Measurements from ENCODE around the gene ACTR2.

The ACTR2 gene

DNA sequence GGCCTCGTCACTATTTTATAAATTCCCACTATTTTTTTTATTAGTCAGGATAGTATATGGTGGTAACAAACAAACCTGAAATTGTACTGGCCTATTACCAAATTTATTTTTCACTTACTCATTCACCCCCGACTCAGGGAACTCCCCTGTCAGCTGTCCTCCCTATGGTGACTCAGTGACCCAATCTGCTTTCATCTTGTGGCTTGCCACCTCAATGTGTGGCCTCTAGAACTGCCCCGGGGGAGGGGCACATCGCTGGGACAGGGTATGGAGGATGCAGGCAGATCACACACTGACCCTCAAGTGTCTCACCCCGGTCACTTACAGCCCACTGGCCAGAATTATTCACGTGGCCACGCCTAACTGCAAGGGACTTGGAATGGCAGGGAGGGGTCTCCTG, 71.6 kb downstream of the ACTR2 start:
- Histone ChIP-seq H3K79me1 (ENCODE audit: low read length) (no peaks in the 10 kb centered on the region), H3K27me3 (ENCODE audit: insufficient read depth, low read length, poor library complexity) (no peaks in the 10 kb centered on the region), H3K27ac (ENCODE audit: low read depth, low read length) (no peak overlapping the region), H3K4ac (ENCODE audit: low read depth, low read length) (no peak overlapping the region), H2BK15ac (replicated peaks; ENCODE audit: low read depth) (no peak overlapping the region), H3K4me2 (ENCODE audit: low read length) (no peak overlapping the region), H3K18ac (ENCODE audit: low read length) (no peak overlapping the region), H3K4me1 (ENCODE audit: control insufficient read depth, low read depth, low read length) (peaks cover 3% of the 10 kb centered on the region), H4K5ac (ENCODE audit: low read length) (no peak overlapping the region), H3K4me3 (ENCODE audit: low read length) (no peak overlapping the region), H2BK120ac (ENCODE audit: low read depth, low read length) (no peak overlapping the region), H2AK5ac (ENCODE audit: low read length) (no peak overlapping the region), H3K23ac (ENCODE audit: low read length) (no peak overlapping the region), H3K79me2 (ENCODE audit: control insufficient read depth, insufficient read depth, low read length) (no peaks in the 10 kb centered on the region), H3K36me3 (ENCODE audit: control insufficient read depth, insufficient read depth, low read length) (no peaks in the 10 kb centered on the region), H3K9ac (ENCODE audit: low read length) (no peak overlapping the region), H4K8ac (ENCODE audit: low read depth, low read length) (no peak overlapping the region), H3K56ac (ENCODE audit: low read length) (no peak overlapping the region), H2BK5ac (ENCODE audit: low read length) (no peak overlapping the region)
- no peak for DNase-seq
- WGBS (ENCODE audit: extremely low coverage, insufficient coverage, low lambda C conversion rate), result no CpG with 5 or more reads among the region's 7 CpGs

DNA sequence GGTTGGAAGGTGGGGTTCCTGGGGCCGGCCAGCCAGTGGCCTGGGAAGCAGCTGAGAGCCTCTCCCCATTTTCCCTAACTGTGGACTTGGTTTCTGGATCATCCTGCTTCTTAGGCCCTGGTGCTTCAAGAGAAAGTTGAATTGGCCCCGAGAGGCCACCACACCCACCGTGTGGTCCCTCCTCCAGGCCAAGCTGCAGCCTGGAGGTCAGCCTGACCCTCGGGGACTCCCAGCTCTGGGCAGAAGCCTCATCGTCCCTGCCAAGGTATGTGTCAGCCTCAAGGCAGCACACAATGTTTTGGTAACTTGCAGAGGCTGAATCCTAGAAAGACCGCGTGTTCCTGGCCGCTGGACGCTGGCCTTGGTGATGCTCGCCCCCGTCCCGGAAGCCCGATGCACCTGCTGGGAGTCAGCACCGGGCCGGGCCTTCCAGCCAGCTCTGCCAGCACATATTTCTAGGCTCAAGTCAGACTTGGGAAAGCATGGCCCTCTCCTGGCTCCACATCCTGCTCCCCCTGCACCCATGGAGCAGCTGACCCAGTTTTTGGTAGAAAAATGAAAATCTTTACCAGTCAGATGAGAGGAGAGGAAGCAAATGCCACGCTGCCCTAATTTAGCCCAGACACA, 72.6 kb downstream of the ACTR2 start:
- H3K27me3 ChIP-seq (ENCODE audit: insufficient read depth, low read length, poor library complexity), result no peaks in the 10 kb centered on the region
- H3K27ac ChIP-seq (ENCODE audit: low read depth, low read length), result no peak overlapping the region
- H3K23ac ChIP-seq (ENCODE audit: low read length), result no peak overlapping the region
- H4K8ac ChIP-seq (ENCODE audit: low read depth, low read length), result no peak overlapping the region
- no peak overlapping the region for H3K56ac ChIP-seq (ENCODE audit: low read length)
- no peaks in the 10 kb centered on the region for H3K36me3 ChIP-seq (ENCODE audit: control insufficient read depth, insufficient read depth, low read length)
- no peak overlapping the region for H3K4ac ChIP-seq (ENCODE audit: low read depth, low read length)
- H3K79me1 ChIP-seq (ENCODE audit: low read length), result no peaks in the 10 kb centered on the region
- H2BK15ac ChIP-seq (replicated peaks; ENCODE audit: low read depth), result no peak overlapping the region
- peaks cover 3% of the 10 kb centered on the region for H3K4me1 ChIP-seq (ENCODE audit: control insufficient read depth, low read depth, low read length)
- H3K4me2 ChIP-seq (ENCODE audit: low read length), result no peak overlapping the region
- H3K18ac ChIP-seq (ENCODE audit: low read length), result no peak overlapping the region
- DNase-seq, result no peak
- H2BK5ac ChIP-seq (ENCODE audit: low read length), result no peak overlapping the region
- H3K9ac ChIP-seq (ENCODE audit: low read length), result no peak overlapping the region
- no CpG with 5 or more reads among the region's 16 CpGs for WGBS (ENCODE audit: extremely low coverage, insufficient coverage, low lambda C conversion rate)
- no peaks in the 10 kb centered on the region for H3K79me2 ChIP-seq (ENCODE audit: control insufficient read depth, insufficient read depth, low read length)
- no peak overlapping the region for H2AK5ac ChIP-seq (ENCODE audit: low read length)
- no peak overlapping the region for H3K4me3 ChIP-seq (ENCODE audit: low read length)
- no peak overlapping the region for H2BK120ac ChIP-seq (ENCODE audit: low read depth, low read length)
- H4K5ac ChIP-seq (ENCODE audit: low read length), result no peak overlapping the region

DNA sequence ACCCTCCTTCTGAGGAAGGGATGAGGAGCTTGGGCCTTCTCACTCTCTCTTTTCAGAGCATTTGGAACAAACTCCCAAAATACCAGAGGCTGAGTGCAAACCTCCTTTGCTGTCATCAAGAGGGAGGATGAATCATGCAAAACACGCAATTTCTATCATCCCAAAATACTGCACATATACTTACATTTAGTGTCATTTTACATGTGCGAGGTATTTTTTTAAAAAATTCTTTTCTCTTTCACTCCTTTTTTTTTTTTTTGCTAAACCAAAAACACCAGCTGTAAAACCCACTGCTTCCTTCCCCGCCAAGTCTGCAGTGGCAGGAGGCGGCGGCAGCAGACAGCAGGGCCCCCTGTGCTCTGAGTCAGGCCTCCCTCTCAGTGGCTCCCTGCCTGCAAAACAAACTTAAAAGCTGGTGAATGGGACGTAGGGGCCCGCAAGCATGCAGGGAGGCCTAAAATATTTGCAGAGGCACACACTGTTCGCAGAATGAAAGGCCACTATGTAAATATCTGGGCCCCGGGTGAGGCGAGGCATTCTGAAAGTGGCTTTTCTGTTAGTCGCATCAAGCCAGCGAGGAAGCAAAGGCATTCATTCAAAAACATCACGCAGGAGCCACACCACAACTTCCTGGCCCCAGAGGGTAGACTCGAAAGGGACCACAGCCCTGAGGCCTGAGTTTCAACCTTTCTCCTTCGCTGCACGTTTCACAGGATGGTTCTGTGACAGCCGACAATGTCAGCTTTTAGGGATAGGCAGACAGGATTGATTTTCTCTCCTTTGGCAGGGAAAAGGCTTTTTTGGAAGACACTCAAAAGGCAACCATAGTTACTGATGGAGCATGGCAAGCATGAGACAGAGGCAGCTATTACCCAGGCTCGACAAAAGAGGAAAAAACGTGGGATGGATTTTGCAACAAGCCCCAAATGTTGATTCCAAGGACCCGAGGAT, 73.4 kb downstream of the ACTR2 start:
- H2BK5ac ChIP-seq (ENCODE audit: low read length), result no peak overlapping the region
- no peak overlapping the region for H2BK15ac ChIP-seq (replicated peaks; ENCODE audit: low read depth)
- no peak overlapping the region for H4K5ac ChIP-seq (ENCODE audit: low read length)
- no peaks in the 10 kb centered on the region for H3K36me3 ChIP-seq (ENCODE audit: control insufficient read depth, insufficient read depth, low read length)
- H2BK120ac ChIP-seq (ENCODE audit: low read depth, low read length), result no peak overlapping the region
- H3K56ac ChIP-seq (ENCODE audit: low read length), result peak overlapping the region; percentile 56
- H3K79me2 ChIP-seq (ENCODE audit: control insufficient read depth, insufficient read depth, low read length), result no peaks in the 10 kb centered on the region
- no peak overlapping the region for H4K8ac ChIP-seq (ENCODE audit: low read depth, low read length)
- no peak overlapping the region for H3K9ac ChIP-seq (ENCODE audit: low read length)
- H3K79me1 ChIP-seq (ENCODE audit: low read length), result no peaks in the 10 kb centered on the region
- peak overlapping the region; percentile 46 for H3K27ac ChIP-seq (ENCODE audit: low read depth, low read length)
- no CpG with 5 or more reads among the region's 20 CpGs for WGBS (ENCODE audit: extremely low coverage, insufficient coverage, low lambda C conversion rate)
- H3K23ac ChIP-seq (ENCODE audit: low read length), result no peak overlapping the region
- no peak overlapping the region for H3K18ac ChIP-seq (ENCODE audit: low read length)
- H3K4me2 ChIP-seq (ENCODE audit: low read length), result no peak overlapping the region
- H3K4ac ChIP-seq (ENCODE audit: low read depth, low read length), result no peak overlapping the region
- no peak overlapping the region for H3K4me3 ChIP-seq (ENCODE audit: low read length)
- no peak overlapping the region for H2AK5ac ChIP-seq (ENCODE audit: low read length)
- peaks cover 3% of the 10 kb centered on the region for H3K4me1 ChIP-seq (ENCODE audit: control insufficient read depth, low read depth, low read length)
- peak; percentile 50 for DNase-seq
- H3K27me3 ChIP-seq (ENCODE audit: insufficient read depth, low read length, poor library complexity), result no peaks in the 10 kb centered on the region

DNA sequence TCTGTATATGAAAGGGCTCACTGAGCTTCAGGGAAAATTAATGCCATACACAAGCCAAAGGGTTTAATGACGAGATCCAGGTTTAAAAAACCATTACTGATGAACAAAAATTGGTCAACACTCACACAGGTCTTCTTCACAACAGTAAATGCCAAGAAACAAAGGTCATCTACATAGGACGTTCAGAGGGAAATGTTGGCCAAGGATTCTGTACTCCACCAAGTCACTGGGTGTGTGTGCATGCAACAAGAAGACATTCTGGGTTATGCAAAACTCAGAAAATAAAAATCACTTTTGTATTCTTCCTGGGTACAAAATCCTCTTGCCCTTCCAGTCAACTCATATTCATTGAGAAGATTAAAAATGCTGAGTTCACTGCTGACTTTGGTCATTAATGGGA, 78.3 kb downstream of the ACTR2 start:
- Histone ChIP-seq H3K4me1 (ENCODE audit: control insufficient read depth, low read depth, low read length) (peaks cover 3% of the 10 kb centered on the region), H3K56ac (ENCODE audit: low read length) (no peak overlapping the region), H3K4me3 (ENCODE audit: low read length) (no peak overlapping the region), H3K4me2 (ENCODE audit: low read length) (no peak overlapping the region), H3K27me3 (ENCODE audit: insufficient read depth, low read length, poor library complexity) (no peaks in the 10 kb centered on the region), H3K4ac (ENCODE audit: low read depth, low read length) (no peak overlapping the region), H3K9ac (ENCODE audit: low read length) (no peak overlapping the region), H3K79me2 (ENCODE audit: control insufficient read depth, insufficient read depth, low read length) (no peaks in the 10 kb centered on the region), H3K27ac (ENCODE audit: low read depth, low read length) (no peak overlapping the region), H4K5ac (ENCODE audit: low read length) (no peak overlapping the region), H4K8ac (ENCODE audit: low read depth, low read length) (no peak overlapping the region), H2BK5ac (ENCODE audit: low read length) (no peak overlapping the region), H2BK120ac (ENCODE audit: low read depth, low read length) (no peak overlapping the region), H3K36me3 (ENCODE audit: control insufficient read depth, insufficient read depth, low read length) (no peaks in the 10 kb centered on the region), H3K79me1 (ENCODE audit: low read length) (no peaks in the 10 kb centered on the region), H2BK15ac (replicated peaks; ENCODE audit: low read depth) (no peak overlapping the region), H2AK5ac (ENCODE audit: low read length) (no peak overlapping the region), H3K18ac (ENCODE audit: low read length) (no peak overlapping the region), H3K23ac (ENCODE audit: low read length) (no peak overlapping the region)
- no peak for DNase-seq
- no CpG with 5 or more reads among the region's 2 CpGs for WGBS (ENCODE audit: extremely low coverage, insufficient coverage, low lambda C conversion rate)

DNA sequence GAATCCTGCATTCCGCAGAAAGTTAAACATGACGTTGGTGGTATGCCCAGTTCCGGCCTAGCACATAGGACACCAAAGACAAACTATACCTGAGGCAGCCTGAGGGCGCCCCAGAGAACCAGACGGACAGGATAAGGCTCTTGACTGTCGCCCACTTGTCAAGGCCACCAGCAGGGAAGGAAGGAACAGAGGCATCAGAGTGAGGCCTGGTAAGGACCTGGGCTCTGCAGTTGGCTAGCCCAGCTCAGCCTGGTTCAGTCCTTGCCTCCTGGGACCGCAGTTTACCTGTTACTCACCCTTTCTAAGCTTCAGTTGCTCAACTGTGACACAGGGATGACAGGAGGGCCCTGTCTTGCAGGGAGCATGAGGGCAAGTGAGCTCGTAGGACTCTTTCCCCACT, 82.1 kb downstream of the ACTR2 start:
- Histone ChIP-seq H3K27me3 (ENCODE audit: insufficient read depth, low read length, poor library complexity) (no peaks in the 10 kb centered on the region), H4K5ac (ENCODE audit: low read length) (no peak overlapping the region), H4K8ac (ENCODE audit: low read depth, low read length) (no peak overlapping the region), H3K27ac (ENCODE audit: low read depth, low read length) (no peak overlapping the region), H3K36me3 (ENCODE audit: control insufficient read depth, insufficient read depth, low read length) (no peaks in the 10 kb centered on the region), H3K4ac (ENCODE audit: low read depth, low read length) (no peak overlapping the region), H3K18ac (ENCODE audit: low read length) (no peak overlapping the region), H3K56ac (ENCODE audit: low read length) (no peak overlapping the region), H3K4me2 (ENCODE audit: low read length) (no peak overlapping the region), H3K4me1 (ENCODE audit: control insufficient read depth, low read depth, low read length) (no peaks in the 10 kb centered on the region), H3K9ac (ENCODE audit: low read length) (no peak overlapping the region), H2BK15ac (replicated peaks; ENCODE audit: low read depth) (no peak overlapping the region), H2BK120ac (ENCODE audit: low read depth, low read length) (no peak overlapping the region), H2AK5ac (ENCODE audit: low read length) (no peak overlapping the region), H3K4me3 (ENCODE audit: low read length) (no peak overlapping the region), H3K23ac (ENCODE audit: low read length) (no peak overlapping the region), H3K79me1 (ENCODE audit: low read length) (no peaks in the 10 kb centered on the region), H2BK5ac (ENCODE audit: low read length) (no peak overlapping the region), H3K79me2 (ENCODE audit: control insufficient read depth, insufficient read depth, low read length) (no peaks in the 10 kb centered on the region)
- no peak for DNase-seq
- WGBS (ENCODE audit: extremely low coverage, insufficient coverage, low lambda C conversion rate), result no CpG with 5 or more reads among the region's 8 CpGs

Data from mesendoderm (in vitro differentiated cells).